Left ventricle myocardium inferior (tissue), 1 donor: Measurements from ENCODE around the gene SERGEF. TPM values are rescaled to one million over a fixed set of nuclear protein-coding genes. Genes with fewer than 3 reads are reported as not detected.

Source experiments
- DNase-seq: peaks from one replicate; pipeline ENCODE4 v3.0.0-alpha.2; 2020
- H3K27ac ChIP-seq: fragments of 200-600 bp; replicated peaks from 2 replicates; pipeline ENCODE4 v1.8.0; 2021
- H3K27me3 ChIP-seq: fragments of 200-600 bp; 2 replicates; pipeline ENCODE4 v1.8.0; 2021; ENCODE audit warnings: low read depth
- H3K36me3 ChIP-seq: fragments of 200-600 bp; 2 replicates; pipeline ENCODE4 v1.8.0; 2021
- H3K4me1 ChIP-seq: fragments of 200-600 bp; 2 replicates; pipeline ENCODE4 v1.8.0; 2021
- H3K4me3 ChIP-seq: fragments of 200-600 bp; 2 replicates; pipeline ENCODE4 v1.8.0; 2021; ENCODE audit warnings: mild to moderate bottlenecking, moderate library complexity
- H3K9me3 ChIP-seq: fragments of 200-600 bp; replicated peaks from 2 replicates; pipeline ENCODE4 v1.8.0; 2021
- intact Hi-C: fragments of 100-400 bp; cut with micrococcal nuclease; formaldehyde crosslinking; loops from one replicate; pipeline ENCODE4 v1.11.0; 2022
- total RNA-seq: library from RNA; stranded (reverse); fragmentation: NEBNext Ultra II Directional; extraction: Animal tissue kit (Norgen Biotek cat#: 25700); gene quantifications from one replicate; pipeline ENCODE4 v1.2.1, GENCODE V29; 2021
- TF ChIP-seq, protein P1 (sequence below): fragments of 200-600 bp; IDR thresholded peaks from 2 replicates; pipeline ENCODE4 v1.8.0; 2021; ENCODE audit warnings: antibody characterized with exemption, mild to moderate bottlenecking, borderline replicate concordance
- donor health status: DM: no; HTN: yes; CAD: no; lungs with severe emphysema.

The SERGEF gene
- total RNA-seq, 1 donor from 2014 or later, result 13.1 TPM

DNA sequence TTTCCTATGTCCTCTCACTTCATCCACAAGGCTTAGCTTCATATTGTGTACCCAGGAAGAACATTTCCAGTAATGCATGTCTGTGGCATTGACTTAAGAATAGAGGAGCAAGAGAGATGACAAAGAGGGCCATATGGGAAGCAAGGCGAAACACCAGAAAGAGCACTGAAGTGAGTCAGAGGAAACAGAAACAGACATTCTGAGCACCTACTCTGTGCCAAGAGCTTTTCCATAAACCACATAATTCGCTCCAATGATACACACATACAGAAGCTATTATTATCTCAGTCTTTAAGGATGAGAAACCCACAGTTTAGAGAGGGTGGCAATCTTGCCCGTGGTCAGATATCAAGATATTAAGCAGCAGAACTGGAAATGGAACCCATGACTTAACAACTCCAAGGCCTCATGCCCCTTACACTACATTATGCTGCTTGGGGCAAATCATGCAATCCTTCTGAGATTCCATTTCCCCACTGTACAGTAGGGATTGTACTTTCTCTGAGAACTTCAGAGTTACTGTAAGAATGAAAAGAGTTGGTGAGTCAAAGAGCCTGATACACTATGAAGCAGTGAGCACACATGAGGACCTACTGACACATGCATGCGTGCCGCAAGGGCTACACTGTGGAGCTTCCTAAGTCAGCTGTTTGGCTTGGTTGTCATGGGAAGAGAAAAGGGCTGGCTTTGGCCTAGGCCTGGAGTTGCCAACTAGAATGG, 151.7 kb downstream of the SERGEF start:
- no peak overlapping the region for H3K4me3 ChIP-seq
- no peak overlapping the region for H3K27ac ChIP-seq
- H3K36me3 ChIP-seq, result no peaks in the 10 kb centered on the region
- peaks cover 19% of the 10 kb centered on the region for H3K4me1 ChIP-seq
- TF ChIP-seq, protein P1, sequence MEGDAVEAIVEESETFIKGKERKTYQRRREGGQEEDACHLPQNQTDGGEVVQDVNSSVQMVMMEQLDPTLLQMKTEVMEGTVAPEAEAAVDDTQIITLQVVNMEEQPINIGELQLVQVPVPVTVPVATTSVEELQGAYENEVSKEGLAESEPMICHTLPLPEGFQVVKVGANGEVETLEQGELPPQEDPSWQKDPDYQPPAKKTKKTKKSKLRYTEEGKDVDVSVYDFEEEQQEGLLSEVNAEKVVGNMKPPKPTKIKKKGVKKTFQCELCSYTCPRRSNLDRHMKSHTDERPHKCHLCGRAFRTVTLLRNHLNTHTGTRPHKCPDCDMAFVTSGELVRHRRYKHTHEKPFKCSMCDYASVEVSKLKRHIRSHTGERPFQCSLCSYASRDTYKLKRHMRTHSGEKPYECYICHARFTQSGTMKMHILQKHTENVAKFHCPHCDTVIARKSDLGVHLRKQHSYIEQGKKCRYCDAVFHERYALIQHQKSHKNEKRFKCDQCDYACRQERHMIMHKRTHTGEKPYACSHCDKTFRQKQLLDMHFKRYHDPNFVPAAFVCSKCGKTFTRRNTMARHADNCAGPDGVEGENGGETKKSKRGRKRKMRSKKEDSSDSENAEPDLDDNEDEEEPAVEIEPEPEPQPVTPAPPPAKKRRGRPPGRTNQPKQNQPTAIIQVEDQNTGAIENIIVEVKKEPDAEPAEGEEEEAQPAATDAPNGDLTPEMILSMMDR, result no peak
- no peaks in the 10 kb centered on the region for H3K27me3 ChIP-seq
- intact Hi-C loops, result no loop called here
- H3K9me3 ChIP-seq, result no peaks in the 10 kb centered on the region
- no peak for DNase-seq

DNA sequence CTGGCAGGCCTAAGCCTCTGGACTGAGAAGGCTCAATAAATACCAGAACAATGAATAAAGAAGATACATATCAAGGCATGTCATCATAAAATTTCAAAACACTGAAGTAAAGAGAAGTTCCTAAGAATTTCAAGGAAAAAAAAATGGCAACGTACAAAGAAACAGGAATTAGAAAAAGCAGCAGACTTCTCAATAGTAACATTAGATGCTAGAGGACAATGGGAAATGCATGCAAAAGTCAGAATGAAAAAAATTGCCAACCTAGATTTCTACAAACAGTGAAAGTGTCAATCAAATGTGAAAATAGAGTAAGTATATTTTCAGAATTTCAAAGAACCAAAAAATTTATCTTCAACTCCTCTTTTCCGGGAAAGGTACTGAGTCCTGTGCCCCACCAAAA, 153.3 kb downstream of the SERGEF start:
- intact Hi-C loops, result no loop called here
- no peak for DNase-seq
- TF ChIP-seq, protein P1, result no peak

DNA sequence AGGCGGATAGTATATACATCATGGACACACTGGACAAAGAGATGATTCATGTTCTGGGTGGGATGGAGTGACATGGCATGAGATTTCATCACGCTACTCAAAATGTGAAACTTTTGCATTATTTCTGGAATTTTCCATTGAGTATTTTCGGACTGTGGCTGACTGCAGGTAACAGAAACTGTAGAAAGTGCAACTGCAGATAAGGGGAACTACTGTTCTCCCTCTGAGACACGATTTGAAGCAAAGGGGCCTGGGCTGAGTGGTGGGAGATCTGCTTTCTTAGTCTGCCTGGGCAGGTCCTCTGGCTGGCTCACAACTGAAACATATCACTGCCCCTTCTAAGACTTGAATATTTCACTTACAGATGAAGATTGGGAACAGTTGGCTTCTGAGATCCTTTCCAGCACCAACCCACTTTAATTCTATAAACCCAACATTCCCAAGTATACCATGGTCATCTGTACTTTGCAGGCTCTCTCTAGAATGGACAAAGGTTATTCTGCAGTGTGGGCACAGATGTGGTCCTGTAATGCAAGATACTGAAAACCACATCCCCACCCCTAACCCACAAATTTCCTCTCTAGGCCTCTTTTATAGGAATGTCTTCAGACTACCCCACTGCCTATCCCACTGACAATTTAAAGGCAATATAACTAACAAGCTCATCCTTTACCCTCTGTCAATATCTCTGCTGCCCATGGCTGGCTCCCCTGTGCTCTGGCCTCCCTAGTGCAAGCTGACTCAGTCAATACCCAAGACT, 157.1 kb downstream of the SERGEF start:
- intact Hi-C loops, result no loop called here
- Histone ChIP-seq H3K36me3 (no peaks in the 10 kb centered on the region), H3K4me3 (no peak overlapping the region), H3K27ac (no peak overlapping the region), H3K9me3 (no peaks in the 10 kb centered on the region), H3K4me1 (no peaks in the 10 kb centered on the region), H3K27me3 (no peaks in the 10 kb centered on the region)
- TF ChIP-seq, protein P1, result no peak
- no peak for DNase-seq

More for the DNA sequence above, 153.3 kb downstream of the SERGEF start:
- Histone ChIP-seq H3K9me3 (no peaks in the 10 kb centered on the region), H3K27me3 (no peaks in the 10 kb centered on the region), H3K4me3 (no peak overlapping the region), H3K27ac (no peak overlapping the region), H3K36me3 (no peaks in the 10 kb centered on the region), H3K4me1 (peaks cover 3% of the 10 kb centered on the region)

DNA sequence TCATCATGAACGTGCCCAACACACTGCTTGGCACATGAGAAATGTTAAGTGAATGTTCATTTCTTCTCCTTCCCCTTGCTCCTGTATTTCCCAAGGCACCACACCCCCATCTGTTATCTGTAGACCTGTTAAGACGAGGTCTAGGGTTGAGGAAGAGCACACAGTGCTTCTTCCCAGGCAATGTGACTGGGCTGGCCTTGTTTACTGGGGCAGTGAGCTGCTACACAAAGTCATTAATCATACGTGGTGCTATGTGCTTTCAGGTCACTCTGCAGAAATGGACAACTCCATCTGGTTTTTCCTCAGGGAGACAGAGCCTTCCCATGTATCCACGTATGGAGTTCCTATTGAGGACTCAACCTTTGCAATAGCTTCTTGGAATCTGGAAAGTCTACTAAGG, 159.6 kb downstream of the SERGEF start:
- no peak for DNase-seq
- H3K4me1 ChIP-seq, result no peaks in the 10 kb centered on the region
- no peak overlapping the region for H3K4me3 ChIP-seq
- no peaks in the 10 kb centered on the region for H3K9me3 ChIP-seq
- no peaks in the 10 kb centered on the region for H3K27me3 ChIP-seq
- intact Hi-C loops, result no loop called here
- H3K27ac ChIP-seq, result no peak overlapping the region
- TF ChIP-seq, protein P1, result no peak
- H3K36me3 ChIP-seq, result no peaks in the 10 kb centered on the region

DNA sequence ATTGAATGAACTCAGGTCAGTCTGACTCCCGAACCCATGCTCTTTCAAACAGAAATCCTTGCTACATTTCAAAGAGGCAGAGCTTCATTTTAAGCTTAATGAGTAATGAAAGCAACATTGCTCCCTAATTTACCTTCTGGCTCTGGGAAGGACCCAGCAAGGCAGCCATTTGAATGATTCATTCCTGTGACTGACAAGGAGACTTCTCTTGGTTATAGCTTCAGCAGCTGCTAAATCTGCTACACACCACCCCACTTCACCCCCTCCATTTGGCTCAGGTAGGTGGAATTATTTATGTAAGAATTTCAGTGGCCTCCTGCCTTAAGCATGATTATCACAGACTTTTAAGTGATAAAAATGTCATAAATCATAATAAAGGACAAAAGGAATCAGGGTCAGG, 160.6 kb downstream of the SERGEF start:
- H3K27ac ChIP-seq, result no peak overlapping the region
- no peaks in the 10 kb centered on the region for H3K9me3 ChIP-seq
- TF ChIP-seq, protein P1, result no peak
- no peak overlapping the region for H3K4me3 ChIP-seq
- H3K4me1 ChIP-seq, result peaks cover 2% of the 10 kb centered on the region
- DNase-seq, result no peak
- intact Hi-C loops, result no loop called here
- H3K27me3 ChIP-seq, result no peaks in the 10 kb centered on the region
- no peaks in the 10 kb centered on the region for H3K36me3 ChIP-seq
